HG03378 (cell line): ENCODE results near the gene TPTE.
"Not testable (repeated sequence)": the region's sequence is repeated elsewhere in the genome, so short reads cannot be mapped to it uniquely, and the experiment has no call there.

Experiments
- ATAC-seq: cut with Tn5 transposase; IDR thresholded peaks from one replicate; pipeline ENCODE4 v1.9.1; 2021; ENCODE audit warnings: mild to moderate bottlenecking, moderate library complexity; ENCODE audit not compliant: unreplicated experiment

TPTE gene

DNA sequence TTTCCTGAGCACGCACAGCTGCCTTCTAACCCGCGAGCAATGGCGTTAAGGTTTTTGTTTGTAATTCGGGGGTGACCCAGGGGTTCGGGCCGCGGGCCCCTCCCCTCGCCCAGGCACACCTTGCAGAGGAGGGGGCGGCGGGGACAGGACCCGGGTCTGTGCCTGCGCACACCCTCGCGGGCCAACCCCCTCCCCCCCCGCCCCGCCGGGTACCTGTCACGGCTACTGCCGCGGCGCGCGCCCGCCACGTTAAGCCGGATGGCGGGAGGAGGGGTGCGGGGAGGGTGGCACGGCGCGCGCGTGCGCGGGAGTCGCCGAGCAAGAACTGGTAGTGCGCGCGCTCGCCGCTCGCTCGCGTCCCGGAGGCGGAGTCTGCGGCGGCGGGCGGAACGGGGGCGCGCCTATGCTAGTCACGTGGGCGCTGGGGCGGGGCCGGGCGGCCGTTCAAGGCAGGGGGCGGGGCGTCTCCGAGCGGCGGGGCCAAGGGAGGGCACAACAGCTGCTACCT lies at the start of gene TPTE:
TSS of gene TPTE (plus strand) at position 493 of the 508 bp plus-strand sequence. CDS start 17,141 bp downstream, outside the sequence.
- ATAC-seq: no peak

GRCh38 chr21:10471999-10472398 lies 49.4 kb upstream of the TPTE start:
- not testable (repeated sequence) for ATAC-seq

- ATAC-seq: not testable (repeated sequence)
Observed at GRCh38 chr21:10477794-10478193, 43.6 kb upstream of the TPTE start.

GRCh38 chr21:10479875-10480274 lies 41.5 kb upstream of the TPTE start:
- ATAC-seq: not testable (repeated sequence)

DNA sequence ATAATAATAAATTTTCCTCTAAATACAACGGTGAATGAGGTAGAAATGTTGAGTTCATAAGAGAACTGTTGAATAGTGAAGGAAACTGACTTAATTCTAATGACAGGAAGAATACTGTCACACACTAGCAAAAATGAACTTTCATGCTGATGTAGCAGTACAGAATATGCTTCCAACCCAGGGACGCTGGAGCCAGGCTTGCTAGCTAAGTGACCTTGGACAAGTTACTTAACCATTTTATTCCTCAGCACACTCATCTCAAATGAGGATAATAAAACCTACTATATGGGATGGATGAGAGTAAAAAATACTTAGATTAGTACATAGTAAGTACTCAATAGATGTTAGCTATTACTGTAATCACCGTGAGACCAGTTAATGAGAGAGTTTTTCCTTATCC lies 36.5 kb upstream of the TPTE start:
- not testable (repeated sequence) for ATAC-seq

GRCh38 chr21:10490453-10490852 lies 30.9 kb upstream of the TPTE start:
- not testable (repeated sequence) for ATAC-seq

- ATAC-seq: no peak
Observed at GRCh38 chr21:10511116-10511515, 10.3 kb upstream of the TPTE start.

- ATAC-seq: not testable (repeated sequence)
Observed at GRCh38 chr21:10516889-10517288, 4.5 kb upstream of the TPTE start.

GRCh38 chr21:10517904-10518303 lies 3.5 kb upstream of the TPTE start:
- not testable (repeated sequence) for ATAC-seq

GRCh38 chr21:10521835-10522500 lies 585 bp downstream of the TPTE start:
- ATAC-seq: not testable (repeated sequence)

- no peak for ATAC-seq
Observed at GRCh38 chr21:10539956-10540355, 18.6 kb downstream of the TPTE start.

GRCh38 chr21:10544376-10544775 lies 23.0 kb downstream of the TPTE start:
- not testable (repeated sequence) for ATAC-seq

DNA sequence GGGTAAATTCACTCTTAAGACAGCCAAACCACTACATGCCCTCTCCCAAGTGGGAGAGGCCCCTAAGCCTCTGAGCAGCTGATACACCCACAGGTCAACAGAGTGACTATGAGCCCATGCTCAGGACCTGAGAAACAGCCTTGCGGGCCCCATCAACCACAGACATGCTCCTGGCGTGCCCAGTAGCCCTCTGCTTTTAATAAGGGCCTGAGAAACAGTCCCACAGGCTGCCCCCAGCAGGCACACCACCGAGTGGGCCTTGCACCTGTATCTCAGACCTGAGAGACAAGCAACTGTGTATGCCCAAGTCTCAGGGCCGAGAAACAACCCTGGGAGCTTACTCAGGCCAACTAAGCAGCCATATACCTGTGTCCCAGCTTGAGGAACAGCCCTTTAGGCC lies 26.5 kb downstream of the TPTE start:
- not testable (repeated sequence) for ATAC-seq

GRCh38 chr21:10548331-10548954 lies 27.1 kb downstream of the TPTE start:
- ATAC-seq: not testable (repeated sequence)

- not testable (repeated sequence) for ATAC-seq
Observed at GRCh38 chr21:10570803-10571202, 49.4 kb downstream of the TPTE start.

DNA sequence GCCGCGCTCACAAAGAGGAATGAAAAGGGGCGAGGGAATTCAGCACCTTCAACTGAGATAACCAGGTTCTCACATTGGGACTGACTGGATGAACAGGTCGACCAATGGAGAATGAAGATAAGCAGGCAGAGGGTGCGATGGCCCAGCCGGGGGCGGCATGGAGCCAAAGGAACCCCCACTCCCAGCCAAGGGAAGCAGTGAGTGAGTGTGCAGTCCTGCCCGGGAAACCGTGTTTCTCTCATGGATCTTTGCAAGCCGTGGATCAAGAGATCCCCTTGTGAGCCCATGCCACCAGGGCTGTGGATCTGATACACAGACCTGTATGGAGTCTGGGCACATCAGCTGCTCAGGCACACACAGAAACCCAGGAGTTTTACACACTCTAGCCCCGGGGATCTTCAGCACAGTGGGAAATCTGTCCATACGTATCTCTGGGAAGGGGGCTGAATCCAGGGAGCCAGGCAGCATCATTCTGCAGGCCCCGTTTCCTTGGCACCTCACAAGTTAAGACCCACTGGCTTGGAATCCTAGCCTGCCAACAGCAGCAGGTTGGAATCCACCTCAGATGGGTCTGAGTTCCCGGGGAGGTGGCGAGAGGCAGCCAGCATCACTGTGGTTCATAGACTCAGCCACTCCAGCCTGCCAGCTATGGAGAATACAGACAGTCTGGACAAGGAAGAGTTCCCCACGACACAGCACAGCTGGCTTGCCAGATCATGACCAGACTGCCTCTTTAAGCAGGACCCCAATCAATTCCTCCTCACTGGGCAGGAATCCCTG lies 53.3 kb downstream of the TPTE start:
- ATAC-seq: not testable (repeated sequence)

DNA sequence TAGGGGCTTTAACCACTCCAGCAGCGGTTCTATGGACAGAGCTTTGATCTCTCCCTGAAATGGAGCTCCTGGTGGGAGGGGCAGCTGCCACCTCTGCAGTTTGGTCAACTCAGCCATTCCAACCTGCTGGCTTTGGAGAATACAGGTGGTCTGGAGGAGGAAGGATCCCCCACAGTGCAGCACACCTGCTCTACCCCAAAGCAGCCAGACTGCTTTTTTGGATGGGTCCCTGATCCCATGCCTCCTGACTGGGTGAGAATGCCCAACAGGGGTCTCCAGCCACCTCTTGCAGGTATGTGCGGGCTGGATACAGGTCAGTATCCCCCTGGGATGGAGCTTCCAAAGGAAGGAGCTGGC lies 53.9 kb downstream of the TPTE start:
- no peak for ATAC-seq

DNA sequence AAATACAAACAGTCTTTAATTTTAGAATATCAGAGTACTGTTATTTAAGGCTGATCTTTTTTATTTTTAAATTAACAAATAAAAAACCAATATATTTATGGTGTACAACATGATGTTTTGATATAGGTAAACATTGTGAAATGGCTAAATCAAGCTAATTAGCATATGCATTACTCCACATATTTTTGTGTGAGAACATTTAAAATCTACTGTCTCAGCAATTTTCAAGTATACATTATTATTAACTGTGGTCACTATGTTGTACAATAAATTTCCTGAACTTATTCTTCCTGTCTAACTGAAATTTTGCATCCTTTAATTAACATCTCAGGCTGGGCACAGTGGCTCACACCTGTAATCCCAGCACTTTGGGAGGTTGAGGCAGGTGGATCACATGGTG lies 57.5 kb downstream of the TPTE start:
- not testable (repeated sequence) for ATAC-seq

GRCh38 chr21:10589115-10589514 lies 67.7 kb downstream of the TPTE start:
- ATAC-seq: not testable (repeated sequence)

DNA sequence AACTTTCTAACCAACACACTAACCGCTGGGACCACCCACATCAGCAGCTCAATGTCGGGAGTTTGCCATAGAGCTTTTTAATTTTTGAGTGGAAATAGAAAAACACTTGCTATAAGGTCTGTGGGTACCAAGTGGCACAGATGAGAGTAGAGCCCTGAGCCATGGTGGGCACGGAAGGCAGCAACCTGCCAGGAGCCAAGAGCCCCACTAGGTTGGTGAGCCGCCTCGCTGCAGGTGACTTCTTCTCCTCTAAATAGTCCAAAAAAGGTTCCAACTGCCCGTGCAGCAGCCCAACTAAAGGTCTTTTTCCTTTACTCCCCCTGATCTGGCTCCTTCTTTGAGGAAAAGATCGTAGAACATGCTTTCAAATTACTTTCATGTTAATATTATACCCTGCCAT lies 85.7 kb downstream of the TPTE start:
- not testable (repeated sequence) for ATAC-seq

DNA sequence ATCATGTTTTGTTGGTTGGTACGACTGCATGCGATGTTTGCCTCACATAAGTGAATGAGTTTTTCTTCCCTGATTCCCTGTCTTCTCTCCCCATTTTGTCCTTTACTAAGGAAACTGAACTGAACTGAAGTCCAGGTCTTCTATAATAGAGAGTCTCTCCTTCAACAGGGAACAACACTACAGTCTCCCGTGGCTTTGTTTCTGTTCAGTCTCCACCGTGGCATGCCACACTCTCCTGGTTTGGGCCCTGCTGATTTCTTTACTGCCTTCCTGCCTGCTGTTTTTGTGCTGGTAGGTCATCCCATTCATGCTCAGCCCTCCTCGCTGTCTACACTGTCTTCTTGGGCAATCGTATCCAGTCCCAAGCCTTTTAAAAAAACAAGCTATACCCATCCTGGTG lies 92.9 kb downstream of the TPTE start:
- ATAC-seq: not testable (repeated sequence)
